Kidney capillary endothelial cell (primary cell): ENCODE data around the gene WDR20.
"Not testable (repeated sequence)": the region's sequence is repeated elsewhere in the genome, so short reads cannot be mapped to it uniquely, and the experiment has no call there.

ENCODE experiments used
- DNase-seq: peaks from one replicate; pipeline ENCODE4 v3.0.0-alpha.2; 2018; ENCODE audit warnings: low spot score

The WDR20 gene

GRCh38 chr14:102139286-102140026, at the start of gene WDR20:
TSS of gene WDR20 (plus strand) at chr14:102139897. CDS start at chr14:102139924, 27 bp downstream.
- DNase-seq, result peak; percentile 98

- DNase-seq, result no peak
Observed at GRCh38 chr14:102090713-102091112, 49.0 kb upstream of the WDR20 start.

- DNase-seq, result no peak
Observed at GRCh38 chr14:102092806-102093205, 46.9 kb upstream of the WDR20 start.

- no peak for DNase-seq
Observed at GRCh38 chr14:102094101-102094500, 45.6 kb upstream of the WDR20 start.

- no peak for DNase-seq
Observed at GRCh38 chr14:102095231-102095870, 44.3 kb upstream of the WDR20 start.

- DNase-seq, result no peak
Observed at GRCh38 chr14:102095871-102096568, 43.7 kb upstream of the WDR20 start.

- DNase-seq, result peak; percentile 64
Observed at GRCh38 chr14:102096569-102097188, 43.0 kb upstream of the WDR20 start.

- no peak for DNase-seq
Observed at GRCh38 chr14:102097441-102098135, 42.1 kb upstream of the WDR20 start.

- no peak for DNase-seq
Observed at GRCh38 chr14:102103062-102103695, 36.5 kb upstream of the WDR20 start.

- DNase-seq, result no peak
Observed at GRCh38 chr14:102105369-102105768, 34.3 kb upstream of the WDR20 start.

GRCh38 chr14:102109332-102109731, 30.4 kb upstream of the WDR20 start:
- DNase-seq, result not testable (repeated sequence)

GRCh38 chr14:102111101-102111500, 28.6 kb upstream of the WDR20 start:
- DNase-seq, result no peak

GRCh38 chr14:102116361-102117180, 23.1 kb upstream of the WDR20 start:
- no peak for DNase-seq

GRCh38 chr14:102117852-102118251, 21.8 kb upstream of the WDR20 start:
- no peak for DNase-seq

GRCh38 chr14:102120888-102121287, 18.8 kb upstream of the WDR20 start:
- DNase-seq, result no peak

- no peak for DNase-seq
Observed at GRCh38 chr14:102121567-102121966, 18.1 kb upstream of the WDR20 start.

GRCh38 chr14:102124419-102124818, 15.3 kb upstream of the WDR20 start:
- DNase-seq, result no peak

- no peak for DNase-seq
Observed at GRCh38 chr14:102125546-102125945, 14.2 kb upstream of the WDR20 start.

GRCh38 chr14:102126807-102127455, 12.8 kb upstream of the WDR20 start:
- DNase-seq, result no peak

- DNase-seq, result no peak
Observed at GRCh38 chr14:102131741-102132140, 8.0 kb upstream of the WDR20 start.
